SU-DHL-6 (cell line): Measurements from ENCODE around the gene CLEC16A.

Experiments used
- H2AFZ ChIP-seq: fragments of 200-600 bp; sonication (generic); 2 replicates; pipeline ENCODE4 v1.6.1; 2014; ENCODE audit warnings: low read depth, mild to moderate bottlenecking, moderate library complexity, mixed read lengths, antibody characterized with exemption, low read length; ENCODE audit not compliant: severe bottlenecking
- H3F3A ChIP-seq: fragments of 200-600 bp; shearing (Covaris generic); 2 replicates; pipeline ENCODE4 v1.6.0; 2016; ENCODE audit warnings: antibody characterized with exemption, mild to moderate bottlenecking; ENCODE audit not compliant: insufficient read depth
- H3K27ac ChIP-seq: fragments of 200-600 bp; sonication (generic); 2 replicates; pipeline ENCODE4 v1.5.1; 2016; ENCODE audit warnings: low read depth, mild to moderate bottlenecking, low read length, moderate library complexity, mixed read lengths
- H3K27me3 ChIP-seq: fragments of 200-600 bp; sonication (generic), shearing (Covaris generic); 2 replicates; pipeline ENCODE4 v1.6.0; 2014; ENCODE audit warnings: mild to moderate bottlenecking, low read length
- H3K36me3 ChIP-seq: fragments of 200-600 bp; sonication (generic); 2 replicates; pipeline ENCODE4 v1.6.1; 2014; ENCODE audit warnings: mild to moderate bottlenecking, low read length, mixed read lengths
- H3K4me2 ChIP-seq: fragments of 300-600, 200-600 bp; shearing (Covaris generic), sonication (generic); 2 replicates; pipeline ENCODE4 v1.6.0; 2014; ENCODE audit warnings: low read length, low read depth, mild to moderate bottlenecking; ENCODE audit not compliant: poor library complexity, severe bottlenecking
- H3K4me3 ChIP-seq: fragments of 200-600 bp; sonication (generic); 2 replicates; pipeline ENCODE4 v1.5.1; 2014; ENCODE audit warnings: antibody characterized with exemption, low read length, mild to moderate bottlenecking, mixed read lengths; ENCODE audit not compliant: insufficient read depth, poor library complexity, severe bottlenecking
- H3K79me2 ChIP-seq: fragments of 200-600 bp; sonication (generic); 2 replicates; pipeline ENCODE4 v1.6.1; 2014; ENCODE audit warnings: mild to moderate bottlenecking, low read length, moderate library complexity; ENCODE audit not compliant: insufficient read depth
- H3K9ac ChIP-seq: fragments of 200-600 bp; sonication (generic); 2 replicates; pipeline ENCODE4 v1.7.0; 2014; ENCODE audit warnings: mild to moderate bottlenecking, low read length
- H3K9me2 ChIP-seq: fragments of 200-600 bp; sonication (generic); replicated peaks from 2 replicates; pipeline ENCODE4 v1.6.1; 2014; ENCODE audit warnings: low read length; ENCODE audit not compliant: insufficient read depth
- H3K9me3 ChIP-seq: fragments of 200-600 bp; sonication (generic); 2 replicates; pipeline ENCODE4 v1.6.1; 2014; ENCODE audit warnings: low read length, mixed read lengths; ENCODE audit not compliant: insufficient read depth
- H4K20me1 ChIP-seq: fragments of 200-600 bp; sonication (generic); 2 replicates; pipeline ENCODE4 v1.6.1; 2014; ENCODE audit warnings: low read depth, mild to moderate bottlenecking, antibody characterized with exemption, low read length, moderate library complexity, mixed read lengths
- EZH2phosphoT487 ChIP-seq: fragments of 200-600 bp; sonication (generic), shearing (Covaris generic); conservative IDR thresholded peaks from 2 replicates; pipeline ENCODE4 v1.6.1; 2018; ENCODE audit warnings: mild to moderate bottlenecking, antibody characterized with exemption, low read length, moderate library complexity, mixed read lengths
- TF ChIP-seq, protein P1 (sequence below): fragments of 200-600 bp; sonication (generic); IDR thresholded peaks from one replicate; pipeline ENCODE4 v1.5.1; 2017; ENCODE audit warnings: antibody characterized with exemption, mild to moderate bottlenecking, low read length, moderate library complexity; ENCODE audit not compliant: insufficient read depth, poor library complexity, severe bottlenecking

Gene CLEC16A

DNA sequence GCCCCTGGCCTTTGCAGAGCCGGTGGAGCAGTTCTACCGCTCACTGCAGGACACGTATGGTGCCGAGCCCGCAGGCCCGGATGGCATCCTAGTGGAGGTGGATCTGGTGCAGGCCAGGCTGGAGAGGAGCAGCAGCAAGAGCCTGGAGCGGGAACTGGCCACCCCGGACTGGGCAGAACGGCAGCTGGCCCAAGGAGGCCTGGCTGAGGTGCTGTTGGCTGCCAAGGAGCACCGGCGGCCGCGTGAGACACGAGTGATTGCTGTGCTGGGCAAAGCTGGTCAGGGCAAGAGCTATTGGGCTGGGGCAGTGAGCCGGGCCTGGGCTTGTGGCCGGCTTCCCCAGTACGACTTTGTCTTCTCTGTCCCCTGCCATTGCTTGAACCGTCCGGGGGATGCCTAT, 37.9 kb upstream of the CLEC16A start:
- no peaks in the 10 kb centered on the region for H3K79me2 ChIP-seq
- H3K4me2 ChIP-seq, result no peak overlapping the region
- no peak overlapping the region for H3K27ac ChIP-seq
- peaks cover 7% of the 10 kb centered on the region for H3F3A ChIP-seq
- TF ChIP-seq EZH2phosphoT487, result no peak
- TF ChIP-seq, protein P1, sequence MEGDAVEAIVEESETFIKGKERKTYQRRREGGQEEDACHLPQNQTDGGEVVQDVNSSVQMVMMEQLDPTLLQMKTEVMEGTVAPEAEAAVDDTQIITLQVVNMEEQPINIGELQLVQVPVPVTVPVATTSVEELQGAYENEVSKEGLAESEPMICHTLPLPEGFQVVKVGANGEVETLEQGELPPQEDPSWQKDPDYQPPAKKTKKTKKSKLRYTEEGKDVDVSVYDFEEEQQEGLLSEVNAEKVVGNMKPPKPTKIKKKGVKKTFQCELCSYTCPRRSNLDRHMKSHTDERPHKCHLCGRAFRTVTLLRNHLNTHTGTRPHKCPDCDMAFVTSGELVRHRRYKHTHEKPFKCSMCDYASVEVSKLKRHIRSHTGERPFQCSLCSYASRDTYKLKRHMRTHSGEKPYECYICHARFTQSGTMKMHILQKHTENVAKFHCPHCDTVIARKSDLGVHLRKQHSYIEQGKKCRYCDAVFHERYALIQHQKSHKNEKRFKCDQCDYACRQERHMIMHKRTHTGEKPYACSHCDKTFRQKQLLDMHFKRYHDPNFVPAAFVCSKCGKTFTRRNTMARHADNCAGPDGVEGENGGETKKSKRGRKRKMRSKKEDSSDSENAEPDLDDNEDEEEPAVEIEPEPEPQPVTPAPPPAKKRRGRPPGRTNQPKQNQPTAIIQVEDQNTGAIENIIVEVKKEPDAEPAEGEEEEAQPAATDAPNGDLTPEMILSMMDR, result no peak
- H3K9ac ChIP-seq, result no peak overlapping the region
- H3K36me3 ChIP-seq, result peaks cover 10% of the 10 kb centered on the region; the same call in 1 of the 2 replicates
- H3K4me3 ChIP-seq, result no peak overlapping the region
- no peaks in the 10 kb centered on the region for H4K20me1 ChIP-seq
- H3K27me3 ChIP-seq, result no peaks in the 10 kb centered on the region
- no peaks in the 10 kb centered on the region for H3K9me3 ChIP-seq
- no peaks in the 10 kb centered on the region for H3K9me2 ChIP-seq
- no peak overlapping the region for H2AFZ ChIP-seq

DNA sequence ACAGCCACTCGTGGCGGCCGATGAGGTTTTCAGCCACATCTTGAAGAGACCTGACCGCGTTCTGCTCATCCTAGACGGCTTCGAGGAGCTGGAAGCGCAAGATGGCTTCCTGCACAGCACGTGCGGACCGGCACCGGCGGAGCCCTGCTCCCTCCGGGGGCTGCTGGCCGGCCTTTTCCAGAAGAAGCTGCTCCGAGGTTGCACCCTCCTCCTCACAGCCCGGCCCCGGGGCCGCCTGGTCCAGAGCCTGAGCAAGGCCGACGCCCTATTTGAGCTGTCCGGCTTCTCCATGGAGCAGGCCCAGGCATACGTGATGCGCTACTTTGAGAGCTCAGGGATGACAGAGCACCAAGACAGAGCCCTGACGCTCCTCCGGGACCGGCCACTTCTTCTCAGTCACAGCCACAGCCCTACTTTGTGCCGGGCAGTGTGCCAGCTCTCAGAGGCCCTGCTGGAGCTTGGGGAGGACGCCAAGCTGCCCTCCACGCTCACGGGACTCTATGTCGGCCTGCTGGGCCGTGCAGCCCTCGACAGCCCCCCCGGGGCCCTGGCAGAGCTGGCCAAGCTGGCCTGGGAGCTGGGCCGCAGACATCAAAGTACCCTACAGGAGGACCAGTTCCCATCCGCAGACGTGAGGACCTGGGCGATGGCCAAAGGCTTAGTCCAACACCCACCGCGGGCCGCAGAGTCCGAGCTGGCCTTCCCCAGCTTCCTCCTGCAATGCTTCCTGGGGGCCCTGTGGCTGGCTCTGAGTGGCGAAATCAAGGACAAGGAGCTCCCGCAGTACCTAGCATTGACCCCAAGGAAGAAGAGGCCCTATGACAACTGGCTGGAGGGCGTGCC, 37.2 kb upstream of the CLEC16A start:
- Histone ChIP-seq H2AFZ (no peak overlapping the region), H3F3A (peaks cover 13% of the 10 kb centered on the region), H3K4me3 (no peak overlapping the region), H3K36me3 (peaks cover 10% of the 10 kb centered on the region; the same call in 1 of the 2 replicates), H3K4me2 (no peak overlapping the region), H3K9me2 (no peaks in the 10 kb centered on the region), H3K27me3 (no peaks in the 10 kb centered on the region), H3K79me2 (no peaks in the 10 kb centered on the region), H3K9ac (no peak overlapping the region), H3K27ac (no peak overlapping the region), H4K20me1 (no peaks in the 10 kb centered on the region), H3K9me3 (no peaks in the 10 kb centered on the region)
- TF ChIP-seq, protein P1, result no peak
- no peak for TF ChIP-seq EZH2phosphoT487

DNA sequence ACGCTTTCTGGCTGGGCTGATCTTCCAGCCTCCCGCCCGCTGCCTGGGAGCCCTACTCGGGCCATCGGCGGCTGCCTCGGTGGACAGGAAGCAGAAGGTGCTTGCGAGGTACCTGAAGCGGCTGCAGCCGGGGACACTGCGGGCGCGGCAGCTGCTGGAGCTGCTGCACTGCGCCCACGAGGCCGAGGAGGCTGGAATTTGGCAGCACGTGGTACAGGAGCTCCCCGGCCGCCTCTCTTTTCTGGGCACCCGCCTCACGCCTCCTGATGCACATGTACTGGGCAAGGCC, 36.7 kb upstream of the CLEC16A start:
- TF ChIP-seq EZH2phosphoT487, result no peak
- TF ChIP-seq, protein P1, result no peak
- H3K27me3 ChIP-seq, result no peaks in the 10 kb centered on the region
- H3K4me3 ChIP-seq, result no peak overlapping the region
- H3K79me2 ChIP-seq, result no peaks in the 10 kb centered on the region
- H3K9ac ChIP-seq, result no peak overlapping the region
- H3F3A ChIP-seq, result peaks cover 19% of the 10 kb centered on the region
- H3K9me2 ChIP-seq, result no peaks in the 10 kb centered on the region
- no peak overlapping the region for H2AFZ ChIP-seq
- H3K36me3 ChIP-seq, result peaks cover 10% of the 10 kb centered on the region; the same call in 1 of the 2 replicates
- H3K4me2 ChIP-seq, result no peak overlapping the region
- no peaks in the 10 kb centered on the region for H4K20me1 ChIP-seq
- H3K9me3 ChIP-seq, result no peaks in the 10 kb centered on the region
- H3K27ac ChIP-seq, result no peak overlapping the region
